SK-N-SH treated with all-trans-retinoic acid at 6 μM for 48 hours (cell line): ENCODE data around the gene MYLIP.

ENCODE experiments used
- BACH2 ChIP-seq: fragments of 250-450 bp; sonication (Bioruptor Pico); IDR thresholded peaks from 2 replicates; pipeline ENCODE4 v1.9.0; 2021; ENCODE audit warnings: mild to moderate bottlenecking, borderline replicate concordance
- CREB5 ChIP-seq: fragments of 250-450 bp; sonication (Bioruptor Pico); IDR thresholded peaks from 2 replicates; pipeline ENCODE4 v1.5.1; 2020; ENCODE audit warnings: low read depth, mild to moderate bottlenecking, moderate library complexity
- ESRRG ChIP-seq: fragments of 250-450 bp; sonication (Bioruptor Pico); IDR thresholded peaks from 2 replicates; pipeline ENCODE4 v1.6.1; 2021; ENCODE audit warnings: mild to moderate bottlenecking
- PATZ1 ChIP-seq: fragments of 250-450 bp; sonication (Bioruptor Pico); IDR thresholded peaks from 2 replicates; pipeline ENCODE4 v1.8.0; 2020; ENCODE audit warnings: mild to moderate bottlenecking, moderate library complexity, borderline replicate concordance
- POU6F1 ChIP-seq: fragments of 250-450 bp; sonication (Bioruptor Pico); IDR thresholded peaks from 2 replicates; pipeline ENCODE4 v1.8.0; 2021; ENCODE audit warnings: low read depth, mild to moderate bottlenecking, moderate library complexity, borderline replicate concordance
- RARB ChIP-seq: fragments of 250-450 bp; sonication (Bioruptor Pico); IDR thresholded peaks from 2 replicates; pipeline ENCODE4 v1.8.0; 2021; ENCODE audit warnings: mild to moderate bottlenecking, moderate library complexity
- SNAI2 ChIP-seq: fragments of 250-450 bp; sonication (Bioruptor Pico); IDR thresholded peaks from 2 replicates; pipeline ENCODE4 v1.5.0; 2020; ENCODE audit warnings: mild to moderate bottlenecking, moderate library complexity
- TOX ChIP-seq: fragments of 250-450 bp; sonication (Bioruptor Pico); IDR thresholded peaks from 2 replicates; pipeline ENCODE4 v1.8.0; 2021; ENCODE audit warnings: mild to moderate bottlenecking, moderate library complexity, borderline replicate concordance
- ZFP30 ChIP-seq: fragments of 450-650 bp; formaldehyde crosslinking; IDR thresholded peaks from 2 replicates; pipeline ENCODE4 v1.5.0; 2022; ENCODE audit warnings: mild to moderate bottlenecking, moderate library complexity
- ZNF565 ChIP-seq: fragments of 450-650 bp; formaldehyde crosslinking; conservative IDR thresholded peaks from 2 replicates; pipeline ENCODE4 v1.5.0; 2020; ENCODE audit warnings: low read depth, mild to moderate bottlenecking, moderate library complexity

- TF ChIP-seq RARB (CRISPR knock-in tag) (no peak), PATZ1 (CRISPR knock-in tag) (no peak), BACH2 (CRISPR knock-in tag) (no peak), ZNF565 (CRISPR knock-in tag) (no peak), TOX (CRISPR knock-in tag) (no peak), ESRRG (no peak), CREB5 (CRISPR knock-in tag) (no peak), SNAI2 (CRISPR knock-in tag) (no peak), ZFP30 (CRISPR knock-in tag) (no peak), POU6F1 (CRISPR knock-in tag) (no peak)
These were observed 24.4 kb downstream of the MYLIP start for GRCh38 chr6:16153211-16153820.
